CD4-positive, alpha-beta T cell treated with Interferon alpha-2 for 1 hour (primary cell): ENCODE data around the gene MAGEB17.
"Not testable (repeated sequence)": the region's sequence is repeated elsewhere in the genome, so short reads cannot be mapped to it uniquely, and the experiment has no call there.

Experiments used
- DNase-seq, 2 donors: peaks; one replicate each; pipeline ENCODE4 v3.0.0-alpha.2; 2020 to 2022

Gene MAGEB17, protein sequence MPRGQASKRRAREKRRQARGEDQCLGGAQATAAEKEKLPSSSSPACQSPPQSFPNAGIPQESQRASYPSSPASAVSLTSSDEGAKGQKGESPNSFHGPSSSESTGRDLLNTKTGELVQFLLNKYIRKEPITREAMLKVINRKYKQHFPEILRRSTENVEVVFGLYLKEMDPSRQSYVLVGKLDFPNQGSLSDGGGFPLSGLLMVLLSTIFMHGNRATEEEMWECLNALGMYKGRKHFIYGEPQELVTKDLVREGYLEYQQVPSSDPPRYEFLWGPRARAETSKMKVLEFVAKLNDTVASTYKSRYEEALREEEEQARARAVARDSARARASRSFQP

DNA sequence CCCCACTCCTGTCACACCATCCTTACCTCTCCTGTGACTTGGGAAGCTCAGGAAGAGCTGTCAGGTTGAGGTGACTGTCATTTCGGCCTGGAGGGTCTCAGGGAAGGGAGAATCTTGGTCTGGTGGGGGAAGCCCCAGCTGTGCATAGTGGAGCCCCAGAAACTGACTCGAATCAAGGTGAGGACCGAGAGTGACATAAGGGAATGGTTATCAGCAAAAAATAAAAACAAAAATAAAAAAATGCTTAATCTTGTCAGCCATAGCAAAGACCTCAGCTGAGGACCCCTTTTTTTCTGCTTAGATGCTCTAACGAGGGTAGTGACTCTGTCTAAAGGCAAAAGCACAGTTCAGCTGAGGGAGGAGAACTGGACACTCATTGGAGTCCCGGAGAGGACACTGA lies at the start of gene MAGEB17:
MAGEB17 (plus strand) TSS at position 301 of the 400 bp plus-strand sequence. CDS start 2,902 bp downstream, outside the sequence.
- DNase-seq = no peak

DNA sequence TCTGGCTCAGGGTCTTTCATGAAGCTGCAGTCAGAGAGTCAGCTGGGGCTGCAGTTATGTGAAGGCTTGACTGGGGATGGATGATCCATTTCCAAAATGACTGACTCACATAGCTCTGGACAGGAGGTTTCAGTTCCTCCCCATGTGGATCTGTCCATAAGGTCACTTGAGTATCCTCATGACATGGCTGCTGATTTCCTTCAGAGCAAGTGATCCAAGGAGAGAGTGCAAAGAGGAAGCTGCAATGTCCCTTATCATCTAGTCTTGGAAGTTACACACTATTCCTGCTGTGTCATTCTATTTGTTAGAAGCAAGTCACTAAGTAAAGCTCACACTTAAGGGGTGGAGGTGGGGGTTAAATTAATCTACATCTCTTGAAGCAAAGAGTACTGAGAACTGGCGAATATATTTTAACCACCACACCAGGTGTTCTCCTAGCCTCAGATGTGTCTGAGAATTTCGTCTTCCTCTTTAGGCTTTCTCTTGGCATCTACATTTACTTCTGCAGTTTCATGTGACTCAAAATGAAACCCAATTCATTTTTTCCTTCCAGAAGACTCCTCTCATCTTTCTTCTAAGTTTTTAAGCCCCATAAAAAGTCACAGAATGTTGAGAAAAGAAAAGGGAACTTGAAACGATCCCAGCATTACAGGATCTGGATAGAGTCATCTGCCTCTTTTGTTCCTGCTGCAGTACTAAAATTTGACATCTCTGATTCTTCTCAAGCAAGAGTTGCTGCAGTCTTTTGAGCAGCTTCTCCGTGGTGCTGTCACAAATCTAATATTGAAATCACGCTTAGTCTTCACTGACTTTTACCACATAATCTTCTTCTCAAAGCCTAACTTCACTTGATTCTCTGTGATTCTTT lies 47.7 kb upstream of the MAGEB17 start:
- DNase-seq = peak in 1 of 2 donors; percentile 5

DNA sequence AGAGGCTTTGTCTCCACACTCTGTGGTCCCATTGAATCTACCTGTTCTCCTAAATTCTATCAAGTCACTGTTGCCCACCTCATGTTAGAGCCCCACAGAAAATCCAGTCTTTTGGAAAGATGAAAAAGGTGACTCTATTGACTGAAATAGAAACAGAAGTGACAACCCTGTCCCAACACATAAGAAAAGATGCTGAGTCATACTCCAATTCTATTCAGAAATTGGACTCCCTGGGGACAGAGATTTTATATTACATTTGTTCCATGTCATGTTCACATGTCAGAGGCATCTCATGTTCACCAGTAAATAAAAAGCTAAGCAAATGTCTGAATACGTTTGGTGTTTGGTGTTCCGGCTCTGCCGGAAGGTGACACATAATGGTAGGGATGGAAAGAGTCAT lies 46.9 kb upstream of the MAGEB17 start:
- DNase-seq = no peak

DNA sequence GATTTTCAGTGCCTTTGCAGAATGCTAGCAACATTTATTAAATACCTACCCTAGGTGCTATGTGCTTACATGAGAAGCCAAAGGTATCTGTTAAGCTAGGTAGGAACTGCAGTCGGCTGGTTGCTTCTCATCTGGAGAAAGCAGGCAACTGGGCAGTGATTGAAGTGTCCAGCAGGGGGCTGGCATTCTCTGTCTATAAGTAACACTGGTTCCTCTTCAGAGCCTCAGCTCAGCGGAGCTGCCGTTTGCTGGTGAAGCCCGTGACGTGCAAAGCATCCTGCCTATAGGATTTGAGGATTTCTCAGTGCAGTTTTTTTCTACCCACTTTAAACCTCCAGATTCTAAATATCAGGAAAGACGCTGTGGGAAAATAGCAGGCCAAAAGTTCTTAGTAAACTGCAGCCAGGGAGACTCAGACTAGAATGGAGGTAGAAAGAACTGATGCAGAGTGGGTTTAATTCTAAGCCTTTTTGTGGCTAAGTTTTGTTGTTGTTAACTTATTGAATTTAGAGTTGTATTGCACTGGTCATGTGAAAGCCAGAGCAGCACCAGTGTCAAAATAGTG lies 44.0 kb upstream of the MAGEB17 start, which contains the start of gene GRPR:
GRPR (plus strand) TSS at position 344 of the 565 bp plus-strand sequence. CDS start 389 bp downstream, outside the sequence.
- DNase-seq = peak; percentile 52 to 65

DNA sequence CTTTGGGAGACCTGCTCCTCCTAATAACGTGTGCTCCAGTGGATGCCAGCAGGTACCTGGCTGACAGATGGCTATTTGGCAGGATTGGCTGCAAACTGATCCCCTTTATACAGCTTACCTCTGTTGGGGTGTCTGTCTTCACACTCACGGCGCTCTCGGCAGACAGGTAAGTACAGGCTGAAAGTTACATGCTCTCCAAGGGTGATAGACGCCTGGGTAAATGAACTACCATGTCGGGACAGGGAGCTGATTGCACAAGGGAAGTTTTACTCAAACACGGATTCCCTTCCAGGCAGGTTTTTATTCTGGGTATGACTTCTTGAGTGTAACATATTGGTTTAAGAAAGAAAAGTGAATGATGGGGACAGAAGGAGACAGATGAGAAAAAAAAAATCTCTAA lies 43.1 kb upstream of the MAGEB17 start:
- no peak for DNase-seq

DNA sequence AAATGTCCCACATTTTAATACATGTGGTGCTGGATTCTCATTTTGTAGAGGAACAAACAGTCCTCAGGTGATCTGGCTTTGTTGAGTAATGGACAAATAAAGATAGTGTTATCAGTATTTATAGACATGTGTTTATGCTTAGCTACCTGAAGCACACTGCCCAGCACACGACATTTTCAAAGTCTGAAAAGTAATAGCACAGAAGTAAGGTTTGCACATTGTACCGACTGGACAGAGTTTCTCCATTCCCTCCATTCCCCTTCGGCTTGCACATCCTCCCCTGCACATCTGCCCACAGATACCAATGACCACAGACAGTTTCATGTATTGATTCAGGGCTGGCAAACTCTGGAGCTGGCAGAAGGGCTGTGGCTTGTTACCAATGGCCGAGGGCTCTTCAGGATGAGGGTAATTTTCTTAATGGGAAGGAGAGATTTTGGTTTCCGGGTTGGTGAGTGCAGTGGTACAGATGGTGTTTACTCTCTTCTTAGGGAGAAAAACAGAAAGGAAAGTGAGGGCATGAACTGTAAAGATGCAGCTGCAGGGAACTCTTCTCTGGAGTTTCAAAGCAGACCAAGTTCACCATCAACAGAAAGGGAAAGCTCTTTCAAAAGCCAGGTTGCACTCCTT lies 41.6 kb upstream of the MAGEB17 start:
- no peak for DNase-seq

DNA sequence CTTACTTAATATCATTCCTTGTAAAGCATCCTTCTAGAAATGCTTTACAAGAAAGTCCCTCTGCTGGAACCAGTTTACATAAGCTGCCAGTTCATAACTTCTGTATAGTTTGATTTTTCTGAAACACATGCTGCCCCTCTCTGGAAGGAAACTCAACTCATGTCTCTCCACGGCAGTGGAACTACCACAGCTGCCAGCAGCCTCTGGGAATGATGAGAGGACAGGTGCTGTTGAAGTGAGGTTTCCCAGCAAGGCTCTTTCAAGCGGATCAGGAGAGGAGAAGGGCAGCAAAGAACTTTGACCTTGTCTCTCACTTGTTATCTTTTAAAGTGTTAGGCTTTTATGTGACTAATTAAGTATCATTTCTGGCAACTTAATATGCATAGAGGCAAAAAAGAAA lies 36.6 kb upstream of the MAGEB17 start:
- DNase-seq = no peak

DNA sequence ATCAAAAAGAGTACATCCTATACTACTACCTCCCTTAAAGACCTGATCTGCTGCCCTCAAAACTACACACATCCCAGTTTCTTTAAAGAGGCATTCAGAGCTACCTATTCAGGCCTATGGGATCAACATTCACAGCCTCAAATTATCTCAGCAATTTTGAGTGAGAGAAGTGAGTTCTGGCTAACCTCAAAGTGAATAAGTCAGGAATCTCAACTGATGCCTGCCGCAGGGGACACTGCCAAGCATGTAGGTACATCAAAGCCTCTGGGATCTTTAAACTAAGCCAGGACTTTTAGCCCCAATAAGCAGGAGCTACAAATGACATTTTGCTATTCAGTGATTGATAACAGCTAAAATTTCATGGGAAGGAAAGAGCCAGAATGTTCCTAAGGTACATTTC lies 32.3 kb upstream of the MAGEB17 start:
- DNase-seq = no peak

DNA sequence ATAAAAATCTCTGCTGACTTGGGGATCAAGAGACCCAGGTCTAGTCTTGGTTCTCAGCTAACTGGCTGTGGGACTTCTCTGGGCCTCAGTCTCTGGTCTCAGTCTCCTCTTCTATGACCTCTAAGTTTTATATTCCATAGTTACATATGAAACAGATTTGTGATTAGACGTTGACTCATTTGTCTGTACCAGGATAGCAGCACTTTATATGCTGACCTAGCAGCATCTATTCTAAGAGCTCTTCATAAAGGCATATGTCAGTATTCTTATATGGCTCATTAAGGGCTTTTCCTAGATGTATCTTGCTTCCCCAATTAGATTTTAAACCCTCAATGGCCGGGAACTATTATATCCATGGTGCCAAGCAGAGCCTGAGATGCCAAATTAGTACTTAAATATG lies 31.2 kb upstream of the MAGEB17 start:
- no peak for DNase-seq

DNA sequence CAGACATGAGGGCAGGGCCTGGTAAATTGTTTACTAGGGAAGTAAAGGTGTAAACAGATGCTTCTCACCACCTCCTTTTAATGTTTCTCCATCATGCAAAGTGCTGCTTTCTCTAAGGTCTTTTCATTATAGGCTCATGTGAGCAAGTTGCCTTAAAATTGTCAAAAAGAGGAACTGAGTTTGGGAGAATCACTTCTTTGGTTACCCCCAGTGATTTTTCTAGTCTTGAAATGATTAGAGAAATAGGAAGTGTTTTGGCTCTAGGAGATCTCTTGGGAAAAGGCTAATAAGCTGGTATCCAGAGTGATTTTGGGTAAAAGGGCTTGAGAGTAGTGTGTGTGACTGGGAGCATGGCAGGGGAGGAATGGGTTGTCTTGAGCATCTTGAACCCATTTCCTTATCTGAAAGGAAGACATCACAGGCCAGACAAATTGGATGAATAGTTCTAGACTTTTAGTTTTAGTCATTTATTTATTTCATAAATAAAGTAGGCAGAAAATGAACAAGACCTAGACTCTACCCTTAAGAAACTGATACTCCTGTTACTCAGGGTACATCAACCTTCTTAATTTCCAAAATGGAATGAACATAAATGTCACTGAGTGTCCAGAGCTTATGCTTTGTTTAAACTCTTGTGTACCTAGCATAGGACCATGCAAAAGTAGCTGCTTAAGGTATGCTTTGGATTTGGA lies 29.7 kb upstream of the MAGEB17 start:
- DNase-seq = no peak

DNA sequence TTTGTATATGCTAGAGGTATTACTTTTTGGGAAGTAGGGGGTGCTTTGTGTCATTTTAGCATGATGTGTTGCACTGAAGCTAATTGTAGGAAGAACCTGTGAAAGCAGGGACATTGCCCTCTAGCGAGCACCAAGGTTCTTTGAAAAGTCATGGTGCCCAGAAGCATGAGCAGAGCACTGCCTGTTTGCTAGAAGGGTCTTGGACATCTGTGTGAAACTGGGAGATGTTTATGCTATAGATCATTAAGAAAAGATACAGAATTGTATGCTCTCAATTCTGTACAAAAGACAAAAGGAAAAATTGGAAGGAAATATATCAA lies 29.2 kb upstream of the MAGEB17 start:
- no peak for DNase-seq

DNA sequence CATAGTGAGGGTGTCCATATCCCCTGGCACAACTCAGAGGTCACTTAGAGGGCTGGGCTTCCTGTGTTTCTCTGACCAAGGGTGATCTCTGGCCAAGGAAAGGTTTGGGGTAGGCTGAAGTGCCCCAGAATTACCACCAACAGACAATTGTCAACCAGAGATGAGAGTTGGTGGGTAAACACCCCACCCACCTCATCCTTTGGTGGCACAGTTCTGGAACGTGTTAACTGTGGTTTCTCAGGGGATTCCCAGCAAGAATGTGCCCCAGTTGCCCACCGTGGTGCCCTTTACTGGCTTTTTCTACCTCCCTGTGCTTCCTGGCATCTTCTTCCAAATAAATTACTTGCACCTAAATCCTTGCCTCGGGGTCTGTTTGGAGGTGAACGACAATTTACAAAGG lies 26.8 kb upstream of the MAGEB17 start:
- DNase-seq = no peak

DNA sequence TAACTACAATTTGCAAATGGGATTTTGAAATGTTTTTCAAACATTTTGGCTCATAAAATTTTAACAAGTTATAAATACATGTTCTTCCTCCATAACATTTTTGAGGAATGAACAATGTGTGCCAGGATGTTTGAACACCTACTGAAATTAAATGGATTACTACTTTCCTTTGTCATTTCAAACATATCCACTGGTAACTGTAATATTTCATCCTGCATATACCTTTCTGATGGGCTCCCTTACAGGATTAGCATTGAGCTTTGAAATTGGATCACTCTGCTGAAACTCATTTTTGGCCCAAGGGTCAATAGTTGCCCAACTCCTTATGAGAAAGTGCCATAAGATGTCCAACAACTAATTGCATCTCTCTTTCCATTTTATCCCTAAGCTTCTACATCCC lies 26.3 kb upstream of the MAGEB17 start:
- no peak for DNase-seq

DNA sequence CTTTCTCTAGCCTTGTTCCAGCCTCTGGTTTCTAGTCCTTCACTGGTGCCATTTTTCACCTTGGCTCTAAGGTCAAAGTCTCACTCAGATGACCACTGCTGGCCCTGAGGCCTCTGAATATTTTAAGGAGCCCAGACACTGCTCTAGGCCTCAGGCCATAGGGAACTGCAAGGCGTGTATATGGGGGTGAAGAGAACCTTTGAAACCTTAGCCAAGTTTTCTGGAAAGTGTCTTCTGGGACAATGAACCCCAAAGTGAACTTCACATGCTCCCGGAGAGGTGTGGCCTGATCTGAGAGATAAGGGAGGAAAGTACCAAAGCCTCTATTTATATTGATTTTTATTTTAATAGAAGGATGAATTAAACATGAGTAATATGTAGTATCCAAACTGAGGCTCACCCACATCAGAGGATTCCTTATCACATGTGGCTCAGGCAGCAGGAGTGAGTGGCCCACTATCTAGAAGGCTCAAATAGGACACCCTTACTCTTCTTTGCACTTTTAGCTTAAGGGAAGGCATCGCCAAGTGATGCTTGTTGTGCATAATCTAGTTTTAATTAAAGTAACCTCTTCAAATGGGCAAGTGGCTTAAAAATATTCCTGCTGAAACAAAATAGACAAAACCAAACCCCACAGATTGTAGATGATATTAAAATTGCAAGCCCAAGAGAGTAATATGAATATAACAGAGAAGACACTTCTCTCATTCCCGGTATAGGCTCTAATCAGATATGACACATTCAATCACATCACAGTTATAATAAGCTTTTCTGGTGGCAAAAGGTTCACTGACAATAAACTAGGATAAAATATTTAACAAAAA lies 25.6 kb upstream of the MAGEB17 start:
- no peak for DNase-seq

DNA sequence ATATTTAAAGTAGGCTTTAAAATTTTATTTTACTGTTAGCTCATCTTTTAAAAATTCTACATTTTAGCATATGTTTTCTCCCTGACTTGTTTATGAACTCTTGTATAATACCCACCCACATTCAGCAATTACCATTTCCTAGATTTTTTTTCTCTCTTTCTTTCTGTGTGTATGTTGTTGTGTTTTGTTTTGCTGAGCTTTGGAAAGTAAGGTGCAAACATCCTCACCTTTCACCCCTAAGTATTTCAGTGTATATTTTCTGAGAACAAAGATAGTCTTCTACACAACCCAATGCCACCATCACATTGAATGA lies 25.1 kb upstream of the MAGEB17 start:
- DNase-seq = no peak

DNA sequence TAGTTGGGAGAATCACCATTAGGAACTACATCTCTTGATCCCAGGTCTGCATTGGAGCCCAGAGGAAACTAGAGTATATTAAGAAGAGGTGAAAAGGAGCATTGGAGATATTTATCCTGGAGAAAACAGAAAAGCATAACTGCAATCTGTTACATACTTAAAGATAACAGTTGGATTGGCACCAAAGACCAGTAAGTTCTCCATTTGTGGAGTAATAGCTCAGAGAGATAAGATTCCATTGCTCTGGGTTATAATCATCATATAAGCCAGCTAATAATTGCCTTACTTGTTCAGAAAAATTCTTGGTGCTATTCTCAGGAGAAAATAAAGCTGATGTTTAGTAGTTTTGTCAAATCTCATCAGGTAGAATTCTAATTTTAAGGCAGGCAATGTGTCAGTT lies 23.3 kb upstream of the MAGEB17 start:
- no peak for DNase-seq

DNA sequence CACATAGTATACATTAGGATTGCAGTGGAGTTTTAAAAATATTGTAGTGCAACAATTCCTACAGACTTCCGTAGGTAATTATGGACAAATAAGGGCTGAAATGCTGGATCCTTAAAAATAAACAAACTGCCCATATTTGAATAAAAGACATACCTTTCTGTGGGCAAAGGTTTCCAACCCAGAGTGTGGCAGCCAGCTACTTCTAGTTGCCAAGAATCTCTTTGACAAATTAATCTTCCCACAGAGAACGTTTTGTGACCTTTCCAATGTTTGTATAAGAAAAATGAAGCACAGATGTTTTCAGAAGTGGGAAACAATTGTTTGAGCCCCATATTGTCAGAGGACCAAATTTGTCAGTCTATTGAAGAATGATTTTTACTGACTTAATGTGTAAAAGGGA lies 22.9 kb upstream of the MAGEB17 start:
- no peak for DNase-seq

DNA sequence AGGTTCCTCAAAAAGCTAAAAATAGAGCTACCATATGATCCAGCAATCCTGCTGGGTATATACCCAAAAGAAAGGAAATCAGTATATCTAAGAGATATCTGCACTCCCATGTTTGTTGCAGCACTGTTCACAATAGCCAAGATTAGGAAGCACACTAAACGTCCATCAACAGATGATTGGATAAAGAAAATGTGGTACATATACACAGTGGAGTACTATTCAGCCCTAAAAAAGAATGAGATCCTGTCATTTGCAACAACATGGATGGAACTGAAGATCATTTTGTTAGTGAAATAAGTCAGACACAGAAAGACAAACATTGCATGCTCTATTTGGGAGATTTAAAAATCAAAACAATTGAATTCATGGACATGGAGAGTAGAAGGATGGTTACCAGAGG lies 22.2 kb upstream of the MAGEB17 start:
- DNase-seq = not testable (repeated sequence)

DNA sequence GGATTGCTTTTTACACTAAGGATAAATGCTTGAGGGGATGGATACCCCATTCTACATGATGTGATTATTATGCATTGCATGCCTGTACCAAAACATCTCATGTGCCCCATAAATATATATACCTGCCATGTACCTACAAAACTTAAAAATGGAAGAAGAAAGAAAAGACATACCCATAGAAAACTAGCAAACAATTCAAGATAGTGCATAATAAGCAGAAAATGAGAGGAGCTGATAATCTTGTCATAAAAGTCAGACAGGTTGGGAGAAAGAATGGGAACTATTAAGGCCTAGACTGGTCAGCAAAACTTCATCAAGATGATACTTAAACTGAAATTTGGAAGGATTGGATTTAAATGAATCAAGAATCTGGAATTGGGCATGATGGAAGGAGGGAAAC lies 21.6 kb upstream of the MAGEB17 start:
- no peak for DNase-seq

DNA sequence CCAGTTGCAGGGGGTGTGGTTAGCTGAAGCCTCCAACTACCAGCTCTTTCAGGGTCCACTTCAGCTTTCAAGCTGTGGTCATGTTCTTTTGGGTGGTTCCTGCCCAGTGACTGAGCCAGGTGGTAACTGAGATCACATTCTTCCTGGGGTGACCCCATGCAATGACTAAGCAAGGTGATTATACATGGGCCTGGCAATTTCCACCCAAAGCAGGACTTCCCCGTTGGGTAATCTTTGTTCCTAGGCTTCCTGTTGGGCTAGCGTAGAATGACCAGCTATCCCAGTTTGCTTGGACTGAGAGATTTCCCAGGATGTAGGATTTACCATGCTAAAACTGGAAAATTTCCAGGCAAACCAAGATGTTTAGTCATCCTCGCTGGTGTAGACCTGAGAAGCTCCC lies 18.4 kb upstream of the MAGEB17 start:
- no peak for DNase-seq

DNA sequence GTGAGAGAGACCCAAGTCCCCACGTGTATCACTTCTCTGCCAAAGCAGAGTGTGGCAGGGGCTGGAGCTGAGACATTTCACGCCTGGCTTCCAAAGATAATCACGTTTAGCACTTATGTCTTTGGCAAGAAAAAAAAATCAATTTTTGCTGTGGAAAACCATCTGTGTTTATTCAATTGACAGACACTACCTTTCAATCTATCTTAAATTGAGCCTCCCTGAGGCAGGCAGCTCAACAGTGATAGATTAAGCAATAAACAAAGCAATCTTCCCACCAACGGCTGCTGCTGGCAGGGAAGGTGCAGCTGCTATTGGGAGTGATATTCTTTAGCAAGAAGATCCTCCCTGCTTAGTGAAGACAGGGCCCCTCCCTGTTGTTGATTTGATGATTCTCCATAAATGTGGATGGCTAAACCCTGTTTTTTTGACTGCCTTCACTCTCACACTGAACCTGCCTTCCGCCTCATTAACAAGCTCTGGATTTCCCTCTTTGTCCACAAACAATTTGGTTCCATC lies 11.6 kb upstream of the MAGEB17 start:
- DNase-seq = no peak
